ENCODE results near the gene DUSP16.

Gene DUSP16

GRCh38 chr12:12461923-12462315 lies 100.7 kb downstream of the DUSP16 start:
- WGBS, 2 donors (ENCODE audit: extremely low coverage in 2 of 2, insufficient read length in 2 of 2, insufficient replicate concordance in 1 of 2): no CpG with 5 or more reads among the region's 5 CpGs
- H3K4me3 ChIP-seq (ENCODE audit: low read length in 2 of 2): no peak overlapping the region
- peaks cover 0 to 4% of the 10 kb centered on the region in 2 donors for H3K36me3 ChIP-seq (replicated peaks in 1 of 2; ENCODE audit: control insufficient read depth in 2 of 2, insufficient read depth in 2 of 2, low read length in 2 of 2)
- H3K14ac ChIP-seq (ENCODE audit: low read length): no peak overlapping the region
- no peak overlapping the region for H3K18ac ChIP-seq (ENCODE audit: low read length)
- no peak overlapping the region for H2AFZ ChIP-seq (ENCODE audit: low read length)
- no peak overlapping the region for H3K27ac ChIP-seq (replicated peaks; ENCODE audit: low read length)
- H3K9ac ChIP-seq (ENCODE audit: low read depth, low read length, poor library complexity): no peak overlapping the region
- no peak overlapping the region for H2BK5ac ChIP-seq (ENCODE audit: low read length)
- H2BK15ac ChIP-seq (ENCODE audit: low read length): no peak overlapping the region
- H3K4me1 ChIP-seq (ENCODE audit: control insufficient read depth in 2 of 2, insufficient read depth in 1 of 2, low read depth in 1 of 2, low read length in 2 of 2): no peaks in the 10 kb centered on the region
- no peak overlapping the region for H4K8ac ChIP-seq (ENCODE audit: low read depth, low read length)
- no peaks in the 10 kb centered on the region for H3K9me3 ChIP-seq (replicated peaks in 1 of 2; ENCODE audit: control insufficient read depth in 2 of 2, insufficient read depth in 1 of 2, low read depth in 1 of 2, low read length in 2 of 2)
- DNase-seq (ENCODE audit: low spot score): no peak
- H2BK12ac ChIP-seq (ENCODE audit: low read length): no peak overlapping the region
- H3K27me3 ChIP-seq (ENCODE audit: control insufficient read depth in 3 of 3, insufficient read depth in 3 of 3, low read depth in 1 of 3, low read length in 3 of 3): no peaks in the 10 kb centered on the region
- no peak overlapping the region for H4K91ac ChIP-seq (ENCODE audit: low read depth, low read length, poor library complexity)
- H3K79me1 ChIP-seq (ENCODE audit: low read depth, low read length): no peaks in the 10 kb centered on the region
- no peak overlapping the region for H2AK5ac ChIP-seq (ENCODE audit: low read depth, low read length)
- no peak overlapping the region for H3K23ac ChIP-seq (ENCODE audit: low read depth, low read length, poor library complexity)
- no peak overlapping the region for H3K4ac ChIP-seq (ENCODE audit: low read length)
- H2BK120ac ChIP-seq (ENCODE audit: low read depth, low read length): no peak overlapping the region
- no peak overlapping the region for H3K4me2 ChIP-seq (ENCODE audit: insufficient read depth, low read length, poor library complexity, severe bottlenecking)

GRCh38 chr12:12460935-12461922 lies 101.4 kb downstream of the DUSP16 start:
- no peaks in the 10 kb centered on the region for H3K9me3 ChIP-seq (replicated peaks in 1 of 2; ENCODE audit: control insufficient read depth in 2 of 2, insufficient read depth in 1 of 2, low read depth in 1 of 2, low read length in 2 of 2)
- DNase-seq (ENCODE audit: low spot score): no peak
- H2AK5ac ChIP-seq (ENCODE audit: low read depth, low read length): no peak overlapping the region
- no peak overlapping the region for H3K4me3 ChIP-seq (ENCODE audit: low read length in 2 of 2)
- no peak overlapping the region for H2BK15ac ChIP-seq (ENCODE audit: low read length)
- H2BK12ac ChIP-seq (ENCODE audit: low read length): no peak overlapping the region
- no peaks in the 10 kb centered on the region for H3K27me3 ChIP-seq (ENCODE audit: control insufficient read depth in 3 of 3, insufficient read depth in 3 of 3, low read depth in 1 of 3, low read length in 3 of 3)
- no peak overlapping the region for H3K14ac ChIP-seq (ENCODE audit: low read length)
- no peak overlapping the region for H4K91ac ChIP-seq (ENCODE audit: low read depth, low read length, poor library complexity)
- no CpG with 5 or more reads among the region's 8 CpGs for WGBS, 2 donors (ENCODE audit: extremely low coverage in 2 of 2, insufficient read length in 2 of 2, insufficient replicate concordance in 1 of 2)
- H2AFZ ChIP-seq (ENCODE audit: low read length): no peak overlapping the region
- no peaks in the 10 kb centered on the region for H3K79me1 ChIP-seq (ENCODE audit: low read depth, low read length)
- H3K4me2 ChIP-seq (ENCODE audit: insufficient read depth, low read length, poor library complexity, severe bottlenecking): no peak overlapping the region
- no peaks in the 10 kb centered on the region for H3K4me1 ChIP-seq (ENCODE audit: control insufficient read depth in 2 of 2, insufficient read depth in 1 of 2, low read depth in 1 of 2, low read length in 2 of 2)
- peaks cover 0 to 4% of the 10 kb centered on the region in 2 donors for H3K36me3 ChIP-seq (replicated peaks in 1 of 2; ENCODE audit: control insufficient read depth in 2 of 2, insufficient read depth in 2 of 2, low read length in 2 of 2)
- H3K18ac ChIP-seq (ENCODE audit: low read length): no peak overlapping the region
- H2BK5ac ChIP-seq (ENCODE audit: low read length): no peak overlapping the region
- H2BK120ac ChIP-seq (ENCODE audit: low read depth, low read length): no peak overlapping the region
- no peak overlapping the region for H3K4ac ChIP-seq (ENCODE audit: low read length)
- no peak overlapping the region for H3K23ac ChIP-seq (ENCODE audit: low read depth, low read length, poor library complexity)
- H3K9ac ChIP-seq (ENCODE audit: low read depth, low read length, poor library complexity): no peak overlapping the region
- no peak overlapping the region for H3K27ac ChIP-seq (replicated peaks; ENCODE audit: low read length)
- no peak overlapping the region for H4K8ac ChIP-seq (ENCODE audit: low read depth, low read length)

GRCh38 chr12:12456637-12457036 lies 106.0 kb downstream of the DUSP16 start:
- H2BK120ac ChIP-seq (ENCODE audit: low read depth, low read length): no peak overlapping the region
- H3K9me3 ChIP-seq (replicated peaks in 1 of 2; ENCODE audit: control insufficient read depth in 2 of 2, insufficient read depth in 1 of 2, low read depth in 1 of 2, low read length in 2 of 2): no peaks in the 10 kb centered on the region
- no peak overlapping the region for H3K18ac ChIP-seq (ENCODE audit: low read length)
- no peaks in the 10 kb centered on the region for H3K79me1 ChIP-seq (ENCODE audit: low read depth, low read length)
- H3K14ac ChIP-seq (ENCODE audit: low read length): no peak overlapping the region
- no peak overlapping the region for H2AFZ ChIP-seq (ENCODE audit: low read length)
- no peak for DNase-seq (ENCODE audit: low spot score)
- no peak overlapping the region for H3K4ac ChIP-seq (ENCODE audit: low read length)
- no peak overlapping the region for H2BK12ac ChIP-seq (ENCODE audit: low read length)
- no peak overlapping the region for H2AK5ac ChIP-seq (ENCODE audit: low read depth, low read length)
- H3K4me2 ChIP-seq (ENCODE audit: insufficient read depth, low read length, poor library complexity, severe bottlenecking): no peak overlapping the region
- H2BK5ac ChIP-seq (ENCODE audit: low read length): no peak overlapping the region
- no peaks in the 10 kb centered on the region for H3K27me3 ChIP-seq (ENCODE audit: control insufficient read depth in 3 of 3, insufficient read depth in 3 of 3, low read depth in 1 of 3, low read length in 3 of 3)
- H3K23ac ChIP-seq (ENCODE audit: low read depth, low read length, poor library complexity): no peak overlapping the region
- WGBS, 2 donors (ENCODE audit: extremely low coverage in 2 of 2, insufficient read length in 2 of 2, insufficient replicate concordance in 1 of 2): no CpG with 5 or more reads among the region's 5 CpGs
- H3K36me3 ChIP-seq (replicated peaks in 1 of 2; ENCODE audit: control insufficient read depth in 2 of 2, insufficient read depth in 2 of 2, low read length in 2 of 2): no peaks in the 10 kb centered on the region
- no peak overlapping the region for H4K8ac ChIP-seq (ENCODE audit: low read depth, low read length)
- H3K4me1 ChIP-seq (ENCODE audit: control insufficient read depth in 2 of 2, insufficient read depth in 1 of 2, low read depth in 1 of 2, low read length in 2 of 2): no peaks in the 10 kb centered on the region
- H3K4me3 ChIP-seq (ENCODE audit: low read length in 2 of 2): no peak overlapping the region
- no peak overlapping the region for H2BK15ac ChIP-seq (ENCODE audit: low read length)
- no peak overlapping the region for H3K27ac ChIP-seq (replicated peaks; ENCODE audit: low read length)
- H4K91ac ChIP-seq (ENCODE audit: low read depth, low read length, poor library complexity): no peak overlapping the region
- no peak overlapping the region for H3K9ac ChIP-seq (ENCODE audit: low read depth, low read length, poor library complexity)

GRCh38 chr12:12454315-12454714 lies 108.3 kb downstream of the DUSP16 start:
- Histone ChIP-seq H2BK12ac (ENCODE audit: low read length) (no peak overlapping the region), H4K8ac (ENCODE audit: low read depth, low read length) (no peak overlapping the region), H3K9me3 (replicated peaks in 1 of 2; ENCODE audit: control insufficient read depth in 2 of 2, insufficient read depth in 1 of 2, low read depth in 1 of 2, low read length in 2 of 2) (no peaks in the 10 kb centered on the region), H2AK5ac (ENCODE audit: low read depth, low read length) (no peak overlapping the region), H3K14ac (ENCODE audit: low read length) (no peak overlapping the region), H3K4me2 (ENCODE audit: insufficient read depth, low read length, poor library complexity, severe bottlenecking) (no peak overlapping the region), H2BK15ac (ENCODE audit: low read length) (no peak overlapping the region), H3K36me3 (replicated peaks in 1 of 2; ENCODE audit: control insufficient read depth in 2 of 2, insufficient read depth in 2 of 2, low read length in 2 of 2) (no peaks in the 10 kb centered on the region), H3K79me1 (ENCODE audit: low read depth, low read length) (no peaks in the 10 kb centered on the region), H4K91ac (ENCODE audit: low read depth, low read length, poor library complexity) (no peak overlapping the region), H3K4ac (ENCODE audit: low read length) (no peak overlapping the region), H3K23ac (ENCODE audit: low read depth, low read length, poor library complexity) (no peak overlapping the region), H2AFZ (ENCODE audit: low read length) (no peak overlapping the region), H3K27ac (replicated peaks; ENCODE audit: low read length) (no peak overlapping the region), H2BK120ac (ENCODE audit: low read depth, low read length) (no peak overlapping the region), H3K4me3 (ENCODE audit: low read length in 2 of 2) (no peak overlapping the region), H3K4me1 (ENCODE audit: control insufficient read depth in 2 of 2, insufficient read depth in 1 of 2, low read depth in 1 of 2, low read length in 2 of 2) (no peaks in the 10 kb centered on the region), H3K9ac (ENCODE audit: low read depth, low read length, poor library complexity) (no peak overlapping the region), H3K27me3 (ENCODE audit: control insufficient read depth in 3 of 3, insufficient read depth in 3 of 3, low read depth in 1 of 3, low read length in 3 of 3) (no peaks in the 10 kb centered on the region), H2BK5ac (ENCODE audit: low read length) (no peak overlapping the region), H3K18ac (ENCODE audit: low read length) (no peak overlapping the region)
- DNase-seq (ENCODE audit: low spot score): no peak
